GM10248 (cell line): ENCODE results near the gene DLGAP1.
A peak's percentile ranks its signal among the peaks of the same experiment; 100 is the strongest.
"Not testable (repeated sequence)": the region's sequence is repeated elsewhere in the genome, so short reads cannot be mapped to it uniquely, and the experiment has no call there.

Experiments used
- CTCF ChIA-PET: fragments of 300-600 bp; sonication (Branson Sonifier 250); formaldehyde crosslinking; extraction: SDS; loops from one replicate; lab custom pipeline; 2021; ENCODE audit warnings: antibody characterized with exemption; lab: Yijun Ruan, JAX
- POLR2A ChIA-PET: fragments of 350-650 bp; sonication (Branson Sonifier 250); formaldehyde crosslinking; extraction: SDS; loops from one replicate; lab custom pipeline; 2020; ENCODE audit warnings: antibody characterized with exemption; lab: Yijun Ruan, JAX
- DNase-seq: peaks from one replicate; pipeline ENCODE4 v3.0.0; 2012; ENCODE audit errors: extremely low spot score
- TF ChIP-seq, protein P1 (sequence below): IDR thresholded peaks from 2 replicates; pipeline ENCODE4 v1.5.1; 2012; ENCODE audit warnings: mild to moderate bottlenecking, low read depth; ENCODE audit errors: extremely low read depth, missing control alignments, control extremely low read depth

Gene DLGAP1

DNA sequence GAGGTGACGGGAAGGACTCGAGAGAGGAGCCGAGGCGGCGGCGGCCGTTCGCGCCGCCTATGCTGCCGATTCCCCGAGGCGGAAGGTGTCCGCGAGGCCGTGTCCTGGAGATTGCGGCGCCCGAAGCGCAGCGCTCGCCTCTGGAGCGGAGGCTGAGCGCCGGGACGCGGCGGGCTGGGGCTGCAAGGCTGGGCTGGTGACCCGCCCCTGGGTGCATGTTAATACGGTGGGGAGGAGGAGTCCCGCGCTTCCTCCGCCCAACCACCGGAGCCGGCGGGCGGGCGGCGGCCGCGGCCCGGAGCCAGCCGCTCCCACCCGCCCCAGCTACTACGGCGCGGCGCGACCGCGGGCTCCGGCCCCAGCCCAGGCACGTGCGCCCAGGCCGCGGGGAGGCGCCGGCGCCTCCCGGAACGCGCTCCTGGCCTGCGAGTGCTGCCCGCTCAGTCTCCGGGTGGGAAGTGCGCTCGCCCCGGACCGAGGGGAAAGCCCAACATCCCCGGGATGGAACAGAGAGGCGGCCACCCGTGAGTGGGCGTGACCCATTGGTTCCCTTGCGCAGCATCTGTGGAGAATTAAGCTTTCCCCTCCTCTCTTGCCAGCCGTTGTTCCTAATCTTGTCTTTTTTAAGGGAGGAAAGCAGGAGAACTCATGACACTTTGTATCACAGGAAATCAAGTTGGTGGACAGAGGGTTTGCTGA is at the start of gene DLGAP1:
Gene DLGAP1, minus strand, starts transcription at position 195 of the 699 bp plus-strand sequence.
- peak; percentile 76 for DNase-seq
- CTCF ChIA-PET = no interaction called here
- TF ChIP-seq, protein P1, sequence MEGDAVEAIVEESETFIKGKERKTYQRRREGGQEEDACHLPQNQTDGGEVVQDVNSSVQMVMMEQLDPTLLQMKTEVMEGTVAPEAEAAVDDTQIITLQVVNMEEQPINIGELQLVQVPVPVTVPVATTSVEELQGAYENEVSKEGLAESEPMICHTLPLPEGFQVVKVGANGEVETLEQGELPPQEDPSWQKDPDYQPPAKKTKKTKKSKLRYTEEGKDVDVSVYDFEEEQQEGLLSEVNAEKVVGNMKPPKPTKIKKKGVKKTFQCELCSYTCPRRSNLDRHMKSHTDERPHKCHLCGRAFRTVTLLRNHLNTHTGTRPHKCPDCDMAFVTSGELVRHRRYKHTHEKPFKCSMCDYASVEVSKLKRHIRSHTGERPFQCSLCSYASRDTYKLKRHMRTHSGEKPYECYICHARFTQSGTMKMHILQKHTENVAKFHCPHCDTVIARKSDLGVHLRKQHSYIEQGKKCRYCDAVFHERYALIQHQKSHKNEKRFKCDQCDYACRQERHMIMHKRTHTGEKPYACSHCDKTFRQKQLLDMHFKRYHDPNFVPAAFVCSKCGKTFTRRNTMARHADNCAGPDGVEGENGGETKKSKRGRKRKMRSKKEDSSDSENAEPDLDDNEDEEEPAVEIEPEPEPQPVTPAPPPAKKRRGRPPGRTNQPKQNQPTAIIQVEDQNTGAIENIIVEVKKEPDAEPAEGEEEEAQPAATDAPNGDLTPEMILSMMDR = no peak
- POLR2A ChIA-PET = no interaction called here

DNA sequence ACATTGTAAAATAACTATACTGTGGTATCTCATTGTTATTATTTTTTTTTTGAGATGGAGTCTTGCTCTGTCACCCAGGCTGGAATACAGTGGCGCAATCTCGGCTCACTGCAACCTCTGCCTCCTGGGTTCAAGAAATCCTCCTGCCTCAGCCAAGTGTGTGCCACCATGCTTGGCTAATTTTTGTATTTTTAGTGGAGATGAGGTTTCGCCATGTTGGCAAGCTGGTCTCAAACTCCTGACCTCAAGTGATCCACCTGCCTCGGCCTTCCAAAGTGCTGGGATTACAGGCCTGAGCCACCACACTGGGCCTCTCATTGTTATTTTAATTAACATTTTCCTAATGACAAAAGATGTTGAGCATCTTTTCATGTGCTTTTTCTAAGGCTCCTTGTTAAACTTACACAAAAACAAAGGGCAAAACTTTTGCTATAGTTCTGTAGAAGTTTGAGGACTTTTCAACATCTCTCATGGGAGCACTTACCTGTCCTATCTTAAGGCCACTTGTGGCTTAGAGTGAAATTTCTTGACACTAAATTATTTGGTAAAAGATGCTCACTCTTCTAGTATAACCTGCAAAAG is 39.7 kb upstream of the DLGAP1 start:
- POLR2A ChIA-PET, DNase-seq: not testable (repeated sequence)
- CTCF ChIA-PET = interaction anchor here (1.1 kb wide), 1 partner anchor 10 kb away, joined by 4 read pairs; no protein-coding TSS in a partner anchor

DNA sequence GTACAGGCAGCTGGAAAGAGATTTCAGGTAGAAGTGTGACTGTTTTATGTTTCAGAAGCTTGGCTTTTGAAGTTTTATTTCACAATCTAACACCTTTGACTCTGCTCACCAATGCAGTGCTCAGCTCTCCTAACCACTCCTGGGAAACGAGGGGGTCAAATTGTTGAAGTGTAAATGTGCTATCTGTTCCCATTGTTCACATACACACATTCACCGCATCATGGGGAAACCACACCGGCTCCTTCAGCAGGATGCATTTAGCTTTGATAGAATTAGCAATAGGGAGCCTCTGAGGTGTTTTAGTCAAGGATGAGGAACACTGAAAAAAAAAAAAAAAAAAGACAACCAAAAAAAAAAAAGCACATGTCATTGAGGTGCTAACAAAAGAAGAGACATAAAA is 13.4 kb upstream of the DLGAP1 start:
- DNase-seq = no peak
- POLR2A ChIA-PET = no interaction called here
- TF ChIP-seq, protein P1 = no peak

DNA sequence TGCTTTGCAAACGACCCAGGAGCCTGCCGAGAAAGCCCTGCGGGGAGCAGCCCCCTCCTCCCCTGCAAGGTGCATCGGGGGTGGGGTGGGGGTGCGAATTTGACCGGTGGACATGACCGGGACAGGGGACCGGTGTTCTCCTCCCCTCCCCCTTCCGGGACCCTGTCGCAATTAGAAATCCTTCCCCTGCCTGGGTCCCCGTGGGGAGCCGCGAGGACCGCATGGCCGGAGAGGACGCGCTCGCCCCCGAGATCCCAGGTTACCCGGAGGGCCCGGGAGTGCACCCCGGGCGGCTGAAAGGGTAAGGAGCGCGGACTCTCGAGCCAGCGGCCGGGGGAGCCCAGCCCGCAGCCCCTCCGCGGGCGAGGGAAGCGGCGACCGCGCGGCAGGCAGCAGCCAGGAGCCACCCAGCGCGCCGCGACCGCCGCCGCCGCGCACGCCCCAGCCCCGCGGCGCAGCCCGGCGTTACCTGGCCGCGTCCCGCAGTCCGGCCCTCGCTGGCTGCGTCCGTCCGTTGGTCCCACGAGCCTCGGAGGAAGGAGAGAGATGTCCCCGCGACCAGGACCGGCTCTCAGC is 482 bp downstream of the DLGAP1 start:
- POLR2A ChIA-PET = no interaction called here
- CTCF ChIA-PET = no interaction called here
- peak; percentile 15 for DNase-seq
- TF ChIP-seq, protein P1 = no peak

More for the DNA sequence above, 13.4 kb upstream of the DLGAP1 start:
- CTCF ChIA-PET = interaction anchor here (1.3 kb wide), 1 partner anchor 25 kb away, joined by 3 read pairs; no protein-coding TSS in a partner anchor

DNA sequence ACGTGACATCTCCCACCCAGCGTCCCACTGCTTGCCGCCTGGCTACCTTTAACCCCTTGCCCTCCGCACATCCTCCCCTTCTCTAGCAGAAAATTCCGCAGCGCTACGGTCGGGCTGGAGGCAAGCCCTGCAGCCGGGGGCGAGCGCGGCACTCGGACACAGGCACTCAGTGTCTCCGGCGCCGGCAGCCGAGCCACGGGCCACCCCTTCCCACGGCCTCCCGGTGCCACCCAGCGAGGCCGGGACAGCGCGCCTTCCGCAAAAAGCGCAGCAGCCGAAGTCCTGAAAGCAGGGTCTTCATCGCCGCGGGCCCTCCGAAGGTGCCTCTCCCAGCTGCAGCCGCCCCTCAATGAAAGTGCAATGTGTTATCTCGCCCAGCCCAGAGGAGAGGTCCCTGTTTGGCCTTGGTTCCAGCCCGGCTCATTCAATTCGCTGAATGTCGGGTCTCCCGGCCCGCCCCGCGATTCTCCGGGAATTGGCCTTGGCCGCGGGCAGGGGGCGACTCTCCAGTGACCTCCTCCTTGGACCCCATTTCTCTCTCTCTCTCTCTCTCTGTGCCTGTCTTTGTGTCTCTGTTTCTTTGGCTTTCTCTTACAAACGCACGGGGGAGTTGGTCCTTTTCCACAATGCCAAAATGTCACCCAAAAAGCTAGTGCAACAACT is 1.1 kb downstream of the DLGAP1 start:
- TF ChIP-seq, protein P1 = no peak
- DNase-seq = peak; percentile 11
- ChIA-PET CTCF (no interaction called here), POLR2A (no interaction called here)

DNA sequence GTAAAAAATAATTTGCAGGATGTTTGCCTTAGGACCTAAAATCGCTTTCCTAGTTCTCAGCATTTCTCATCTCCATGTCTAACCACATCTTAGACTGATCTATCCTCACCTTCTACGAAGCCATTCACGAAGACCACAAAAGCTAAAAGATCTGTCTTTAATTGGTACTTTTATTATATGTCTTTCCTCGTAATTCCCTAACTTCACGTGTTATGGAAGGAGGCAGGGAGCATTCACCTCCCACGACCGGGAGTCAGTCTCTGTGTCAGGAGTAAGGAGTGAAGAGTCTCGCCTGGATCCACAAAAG is 1.6 kb downstream of the DLGAP1 start:
- no peak for DNase-seq
- POLR2A ChIA-PET = no interaction called here
- CTCF ChIA-PET = interaction anchor here (1.2 kb wide), 1 partner anchor 10 kb away, joined by 3 read pairs; no protein-coding TSS in a partner anchor
- TF ChIP-seq, protein P1 = no peak

DNA sequence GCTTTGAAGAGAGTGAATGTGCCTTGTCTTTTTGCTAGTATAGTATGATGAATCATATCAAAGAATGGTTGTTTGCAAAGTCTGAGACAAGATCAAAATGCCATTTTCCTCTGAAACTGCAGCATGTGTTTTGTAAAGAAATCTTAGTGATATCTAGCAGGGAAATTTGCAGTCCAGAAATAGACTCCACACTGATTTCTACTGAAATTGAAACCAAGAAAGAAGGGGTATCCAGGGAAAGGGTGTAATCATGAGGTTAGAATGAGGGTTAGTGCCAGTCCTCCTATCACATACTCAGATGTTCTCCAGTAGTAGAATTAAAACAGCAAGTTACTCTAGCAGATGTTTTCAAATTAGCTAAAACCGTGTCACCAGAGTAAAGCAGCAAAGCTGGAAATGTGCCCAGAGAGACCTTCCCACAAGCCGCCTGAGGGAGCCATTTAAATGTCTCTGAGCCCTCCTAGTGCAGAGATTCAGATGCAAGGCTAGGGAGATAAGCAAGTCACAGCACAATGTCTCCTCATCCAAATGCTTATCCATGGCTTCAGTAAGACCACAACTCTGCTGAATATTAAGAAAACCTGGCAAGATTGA is 4.9 kb downstream of the DLGAP1 start:
- DNase-seq = no peak
- POLR2A ChIA-PET = no interaction called here
- CTCF ChIA-PET = no interaction called here
- TF ChIP-seq, protein P1 = no peak
